RWPE2 (cell line): ENCODE data around the gene FBXL13.

ENCODE experiments used
- ATAC-seq: fragments of 200-7000 bp; cut with Tn5 transposase; 3 replicates; pipeline ENCODE4 v1.9.1; 2021; ENCODE audit warnings: low read depth
- DNase-seq: peaks from one replicate; pipeline ENCODE4 v3.0.0-alpha.2; 2020; ENCODE audit warnings: low spot score
- H3K27ac ChIP-seq: fragments of 450-650 bp; 2 replicates; pipeline ENCODE4 v1.5.1; 2017; ENCODE audit warnings: mild to moderate bottlenecking; ENCODE audit not compliant: poor library complexity, severe bottlenecking
- H3K27me3 ChIP-seq: fragments of 250-450 bp; sonication (Bioruptor Pico); 2 replicates; pipeline ENCODE4 v1.5.1; 2021; ENCODE audit warnings: mild to moderate bottlenecking, moderate library complexity; ENCODE audit not compliant: insufficient read depth, poor library complexity, severe bottlenecking
- H3K36me3 ChIP-seq: fragments of 250-450 bp; sonication (Bioruptor Pico); 2 replicates; pipeline ENCODE4 v1.5.1; 2020; ENCODE audit warnings: low read depth, mild to moderate bottlenecking, moderate library complexity
- H3K4me1 ChIP-seq: fragments of 250-450 bp; sonication (Bioruptor Pico); 2 replicates; pipeline ENCODE4 v1.5.1; 2021; ENCODE audit warnings: mild to moderate bottlenecking, moderate library complexity; ENCODE audit not compliant: insufficient read depth, poor library complexity, severe bottlenecking
- H3K4me3 ChIP-seq: fragments of 250-450 bp; sonication (Bioruptor Pico); 2 replicates; pipeline ENCODE4 v1.5.1; 2021; ENCODE audit warnings: mild to moderate bottlenecking, moderate library complexity; ENCODE audit not compliant: severe bottlenecking
- H3K9me3 ChIP-seq: fragments of 250-450 bp; sonication (Bioruptor Pico); 2 replicates; pipeline ENCODE4 v1.5.1; 2021; ENCODE audit warnings: mild to moderate bottlenecking, moderate library complexity; ENCODE audit not compliant: severe bottlenecking
- TF ChIP-seq, protein P1 (sequence below): fragments of 450-650 bp; IDR thresholded peaks from one replicate; pipeline ENCODE4 v1.5.1; 2017; ENCODE audit warnings: mild to moderate bottlenecking, moderate library complexity; ENCODE audit not compliant: poor library complexity, severe bottlenecking

The FBXL13 gene

DNA sequence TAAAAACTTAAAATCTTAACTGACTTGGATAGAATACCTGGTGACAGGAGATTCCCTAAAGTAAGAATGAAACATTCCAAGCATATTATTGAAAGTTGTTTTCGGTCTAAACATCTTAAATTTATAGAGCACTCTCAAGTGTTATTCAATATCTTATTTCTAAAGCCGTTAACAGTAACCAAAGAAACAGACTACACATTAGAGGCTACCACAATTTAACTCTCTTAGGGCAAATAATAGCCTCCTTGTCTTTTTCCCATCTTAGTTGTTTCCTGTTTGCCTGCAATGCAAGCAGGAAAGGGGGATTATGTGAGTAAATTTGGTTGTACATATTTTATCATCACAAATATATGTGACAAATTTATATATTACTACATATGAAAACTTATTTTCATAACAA lies 42.9 kb upstream of the FBXL13 start:
- Histone ChIP-seq H3K9me3 (no peaks in the 10 kb centered on the region), H3K27ac (no peak overlapping the region), H3K27me3 (no peaks in the 10 kb centered on the region), H3K36me3 (peaks cover 13% of the 10 kb centered on the region; the same call in 1 of the 2 replicates), H3K4me3 (no peak overlapping the region), H3K4me1 (peaks cover 4% of the 10 kb centered on the region)
- ATAC-seq = no peak
- TF ChIP-seq, protein P1, sequence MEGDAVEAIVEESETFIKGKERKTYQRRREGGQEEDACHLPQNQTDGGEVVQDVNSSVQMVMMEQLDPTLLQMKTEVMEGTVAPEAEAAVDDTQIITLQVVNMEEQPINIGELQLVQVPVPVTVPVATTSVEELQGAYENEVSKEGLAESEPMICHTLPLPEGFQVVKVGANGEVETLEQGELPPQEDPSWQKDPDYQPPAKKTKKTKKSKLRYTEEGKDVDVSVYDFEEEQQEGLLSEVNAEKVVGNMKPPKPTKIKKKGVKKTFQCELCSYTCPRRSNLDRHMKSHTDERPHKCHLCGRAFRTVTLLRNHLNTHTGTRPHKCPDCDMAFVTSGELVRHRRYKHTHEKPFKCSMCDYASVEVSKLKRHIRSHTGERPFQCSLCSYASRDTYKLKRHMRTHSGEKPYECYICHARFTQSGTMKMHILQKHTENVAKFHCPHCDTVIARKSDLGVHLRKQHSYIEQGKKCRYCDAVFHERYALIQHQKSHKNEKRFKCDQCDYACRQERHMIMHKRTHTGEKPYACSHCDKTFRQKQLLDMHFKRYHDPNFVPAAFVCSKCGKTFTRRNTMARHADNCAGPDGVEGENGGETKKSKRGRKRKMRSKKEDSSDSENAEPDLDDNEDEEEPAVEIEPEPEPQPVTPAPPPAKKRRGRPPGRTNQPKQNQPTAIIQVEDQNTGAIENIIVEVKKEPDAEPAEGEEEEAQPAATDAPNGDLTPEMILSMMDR = no peak
- no peak for DNase-seq

DNA sequence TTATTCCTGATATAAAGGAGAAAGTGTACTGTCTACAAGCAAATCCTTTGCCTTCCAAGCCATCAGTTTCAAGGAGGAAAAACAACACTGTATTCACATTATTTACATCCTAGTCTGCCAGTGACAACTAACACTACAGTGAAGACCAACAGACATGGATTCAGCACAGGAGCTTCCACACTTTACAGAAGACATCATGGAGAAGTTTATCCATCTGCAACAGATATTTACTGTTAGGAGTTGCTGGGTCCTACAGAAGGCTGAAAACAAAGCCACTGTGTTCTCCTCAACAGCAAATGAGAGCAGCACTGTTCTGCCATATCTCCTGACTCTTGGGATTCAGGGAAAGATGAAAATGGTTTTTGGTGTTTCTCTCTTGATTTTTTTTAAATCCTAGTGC lies 42.4 kb upstream of the FBXL13 start:
- Histone ChIP-seq H3K27me3 (no peaks in the 10 kb centered on the region), H3K36me3 (peaks cover 13% of the 10 kb centered on the region; the same call in 1 of the 2 replicates), H3K4me1 (peaks cover 4% of the 10 kb centered on the region), H3K27ac (no peak overlapping the region), H3K4me3 (no peak overlapping the region), H3K9me3 (no peaks in the 10 kb centered on the region)
- TF ChIP-seq, protein P1 = no peak
- ATAC-seq (no peak), DNase-seq (no peak)

DNA sequence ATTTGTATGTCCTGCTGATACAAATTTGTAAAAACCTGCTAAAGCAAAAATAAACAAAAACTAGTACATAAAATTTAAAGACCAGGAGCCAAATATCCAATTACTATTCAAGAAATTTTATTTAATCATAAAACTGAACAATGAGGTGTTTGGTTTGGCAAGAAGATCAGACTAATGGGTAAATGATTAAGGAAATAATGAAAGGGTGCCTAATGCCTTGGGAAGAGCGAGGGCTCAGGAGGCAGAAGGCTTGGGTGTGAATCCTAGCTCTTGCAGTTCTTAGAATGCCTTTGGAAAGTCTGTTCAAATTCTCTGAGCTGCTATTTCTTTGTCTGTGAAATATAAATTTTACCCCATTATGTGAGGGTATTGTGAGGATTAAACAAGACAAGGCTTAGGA lies 41.9 kb upstream of the FBXL13 start:
- TF ChIP-seq, protein P1 = no peak
- ATAC-seq = no peak
- Histone ChIP-seq H3K4me1 (peaks cover 4% of the 10 kb centered on the region), H3K9me3 (no peaks in the 10 kb centered on the region), H3K4me3 (no peak overlapping the region), H3K27me3 (no peaks in the 10 kb centered on the region), H3K36me3 (peaks cover 13% of the 10 kb centered on the region; the same call in 1 of the 2 replicates), H3K27ac (no peak overlapping the region)
- DNase-seq = no peak

DNA sequence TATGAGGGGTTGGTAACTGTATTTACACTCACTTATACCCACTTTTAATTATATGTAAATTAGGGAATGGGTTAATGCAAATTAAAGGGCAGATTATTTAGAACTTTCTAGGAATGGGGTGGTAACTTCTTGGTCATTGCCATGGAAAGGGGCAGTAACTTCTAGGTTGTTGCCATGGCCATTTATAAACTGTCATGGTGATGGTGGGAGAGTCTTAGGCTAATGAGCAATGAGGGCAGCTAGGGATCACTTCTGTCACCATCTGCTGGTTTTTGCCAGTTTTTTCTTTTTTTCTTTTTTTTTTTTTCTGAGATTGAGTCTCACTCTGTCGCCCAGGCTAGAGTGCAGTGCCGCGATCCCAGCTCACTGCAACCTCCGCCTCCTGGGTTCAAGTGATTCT lies 41.2 kb upstream of the FBXL13 start:
- Histone ChIP-seq H3K4me3 (no peak overlapping the region), H3K27ac (no peak overlapping the region), H3K9me3 (no peaks in the 10 kb centered on the region), H3K27me3 (no peaks in the 10 kb centered on the region), H3K4me1 (peaks cover 4% of the 10 kb centered on the region), H3K36me3 (peaks cover 13% of the 10 kb centered on the region; the same call in 1 of the 2 replicates)
- TF ChIP-seq, protein P1 = no peak
- DNase-seq = no peak
- ATAC-seq = no peak

DNA sequence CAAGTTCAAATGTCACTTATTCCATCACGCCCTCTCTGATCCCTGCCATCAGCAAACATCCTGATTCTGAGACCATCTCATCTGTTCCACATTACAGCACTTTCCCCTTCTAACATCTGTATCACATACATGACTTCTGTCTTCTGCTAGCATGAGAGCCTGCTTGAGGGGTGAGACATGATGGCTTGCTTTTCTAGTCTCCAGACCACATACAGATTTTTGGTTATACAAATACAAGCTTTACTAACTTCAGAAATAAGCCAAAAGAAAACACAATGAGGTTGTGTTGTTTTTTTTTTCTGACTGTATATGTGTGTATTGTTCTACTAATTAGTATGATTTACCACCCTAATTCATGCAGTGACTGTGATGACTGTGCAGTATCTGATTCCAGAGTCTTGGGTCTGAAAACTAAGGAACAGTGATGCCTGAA lies 40.0 kb upstream of the FBXL13 start:
- Histone ChIP-seq H3K4me3 (no peak overlapping the region), H3K9me3 (no peaks in the 10 kb centered on the region), H3K27ac (no peak overlapping the region), H3K27me3 (no peaks in the 10 kb centered on the region), H3K36me3 (peaks cover 6% of the 10 kb centered on the region; the same call in 1 of the 2 replicates), H3K4me1 (peaks cover 4% of the 10 kb centered on the region)
- DNase-seq = no peak
- no peak for ATAC-seq
- TF ChIP-seq, protein P1 = no peak
